HepG2 (cell line): Measurements from ENCODE around the gene SP140L. TPM values are rescaled to one million over a fixed set of nuclear protein-coding genes. Genes with fewer than 3 reads are reported as not detected.

Experiments used
- ATAC-seq: fragments of 200-7000 bp; cut with Tn5 transposase; 3 replicates; pipeline ENCODE4 v1.9.1; 2020; ENCODE audit warnings: mild to moderate bottlenecking, moderate library complexity
- BruUV-seq: library from RNA; stranded (reverse); fragments of 400-500 nt; replicated peaks from 2 replicates; lab custom pipeline; 2021; lab: Mats Ljungman, UMichigan
- CTCF ChIA-PET: fragments of 300-600 bp; formaldehyde crosslinking; extraction: SDS; loops from one replicate; lab custom pipeline; 2021; ENCODE audit warnings: low total read pairs, inconsistent platforms, low intra/inter-chr PET ratio; lab: Yijun Ruan, JAX
- POLR2A ChIA-PET: fragments of 350-600 bp; sonication (Branson Sonifier 250); formaldehyde crosslinking; loops from one replicate; lab custom pipeline; 2020; ENCODE audit warnings: antibody characterized with exemption, inconsistent platforms; lab: Yijun Ruan, JAX
- DNase-seq: peaks from one replicate; pipeline ENCODE4 v3.0.0-alpha.2; 2015; ENCODE audit warnings: low spot score
- FAIRE-seq: peaks from 3 replicates; lab custom pipeline; 2011; peaks lifted over from hg19 to GRCh38; lab: Jason Lieb, UNC
- H2AFZ ChIP-seq: one replicate; pipeline ENCODE4 v1.6.1; 2011; ENCODE audit warnings: low read length, inconsistent platforms
- H3K27ac ChIP-seq: fragments of 300-600 bp; 3 replicates; pipeline ENCODE4 v1.8.0; 2011; ENCODE audit warnings: mixed run types, mild to moderate bottlenecking, mixed read lengths, low read length, inconsistent platforms; ENCODE audit not compliant: insufficient read depth; ENCODE audit errors: extremely low read length
- H3K27me3 ChIP-seq, 2 experiments: fragments of 200-600 bp in 1 of 2; 2 replicates in 1 of 2; 3 replicates in 1 of 2; pipeline versions ENCODE4 v1.6.0 to v1.8.0; 2011; ENCODE audit warnings: low read length in 2 of 2, mild to moderate bottlenecking in 2 of 2, moderate library complexity in 2 of 2, inconsistent platforms in 1 of 2; ENCODE audit not compliant: insufficient read depth in 2 of 2, control insufficient read depth in 1 of 2
- H3K36me3 ChIP-seq, 2 experiments: fragments of 200-600 bp in 1 of 2; replicated peaks in 1 of 2; 2 replicates in 1 of 2; 3 replicates in 1 of 2; pipeline versions ENCODE4 v1.5.1 to v1.8.0; 2011; ENCODE audit warnings: low read length in 2 of 2, inconsistent platforms in 1 of 2; ENCODE audit not compliant: insufficient read depth in 2 of 2, control insufficient read depth in 1 of 2
- H3K4me1 ChIP-seq: 2 replicates; pipeline ENCODE4 v1.5.1; 2012; ENCODE audit warnings: low read length, inconsistent platforms; ENCODE audit not compliant: insufficient read depth
- H3K4me2 ChIP-seq: 2 replicates; pipeline ENCODE4 v1.6.0; 2011; ENCODE audit warnings: low read depth, low read length, inconsistent platforms
- H3K4me3 ChIP-seq, 3 experiments: fragments of 200-600 bp in 1 of 3; sonication (generic), shearing (Covaris generic) in 1 of 3; replicated peaks in 1 of 3; 2 replicates each; pipeline ENCODE4 v1.5.1; 2011 to 2016; ENCODE audit warnings: low read length in 3 of 3, inconsistent platforms in 2 of 3, low read depth in 2 of 3, mild to moderate bottlenecking in 2 of 3, control low read depth in 1 of 3, mixed read lengths in 1 of 3; ENCODE audit not compliant: insufficient read depth in 1 of 3
- H3K79me2 ChIP-seq: one replicate; pipeline ENCODE4 v1.6.1; 2011; ENCODE audit warnings: low read length, inconsistent platforms; ENCODE audit not compliant: insufficient read depth
- H3K9ac ChIP-seq: 2 replicates; pipeline ENCODE4 v1.6.0; 2011; ENCODE audit warnings: mild to moderate bottlenecking, low read depth, low read length, inconsistent platforms; ENCODE audit not compliant: insufficient read depth
- H3K9me3 ChIP-seq: 2 replicates; pipeline ENCODE4 v1.5.1; 2012; ENCODE audit warnings: mild to moderate bottlenecking, low read length
- H4K20me1 ChIP-seq: 2 replicates; pipeline ENCODE4 v1.6.0; 2011; ENCODE audit warnings: inconsistent platforms, mild to moderate bottlenecking, low read length, moderate library complexity; ENCODE audit not compliant: insufficient read depth
- AKNA ChIP-seq: sonication (generic); formaldehyde crosslinking; IDR thresholded peaks from 2 replicates; pipeline ENCODE4 v1.4.0; 2020; ENCODE audit warnings: missing genetic modification reagents, borderline replicate concordance
- HINFP ChIP-seq: sonication (generic); formaldehyde crosslinking; IDR thresholded peaks from 2 replicates; pipeline ENCODE4 v1.4.0; 2020; ENCODE audit warnings: low read depth, mild to moderate bottlenecking, missing genetic modification reagents
- ZNF160 ChIP-seq: sonication (generic); formaldehyde crosslinking; IDR thresholded peaks from 2 replicates; pipeline ENCODE4 v1.8.0; 2022; ENCODE audit warnings: mild to moderate bottlenecking, inconsistent platforms, missing genetic modification reagents
- ZNF207 ChIP-seq: fragments of 450-650 bp; IDR thresholded peaks from 2 replicates; pipeline ENCODE4 v1.6.1; 2016; ENCODE audit warnings: antibody characterized with exemption, borderline replicate concordance
- in situ Hi-C: cut with HindIII; loops from 2 replicates; pipeline ENCODE4 v1.10.0; 2017; ENCODE audit warnings: low pct_unique_long_range_greater_than_20kb; ENCODE audit not compliant: extremely low pct_ligation_motif_present
- intact Hi-C: fragments of 100-400 bp; cut with micrococcal nuclease; formaldehyde crosslinking; loops from one replicate; pipeline ENCODE4 v1.10.0; 2022; ENCODE audit not compliant: unreplicated experiment
- polyA plus RNA-seq, 8 experiments: library from polyadenylated mRNA; depleted of rRNA in 3 of 8; stranded (reverse) in 7 of 8; unstranded in 1 of 8; fragments of >200 nt; fragmentation: Illumina TruSeq in 4 of 8; extraction: Trizol in 4 of 8; gene quantifications; 2 replicates each; pipeline versions ENCODE4 v1.2.1 to v1.2.3, GENCODE V29; 2011 to 2016; ENCODE audit warnings: low read depth in 4 of 8, missing spikeins in 1 of 8, mixed read lengths in 1 of 8; ENCODE audit not compliant: insufficient read depth in 1 of 8
- total RNA-seq, 5 experiments: library from RNA; depleted of rRNA; stranded (reverse); fragments of >200 nt; fragmentation: Illumina TruSeq; extraction: Trizol; gene quantifications; 2 replicates each; pipeline ENCODE4 v1.2.3, GENCODE V29; 2016; ENCODE audit warnings: low read depth in 1 of 5

Gene SP140L
- total and polyA plus RNA-seq, 2 of the 13 experiments (the other 11 are each of a cell fraction or from before 2014, with no cell fraction given), result 10.9 to 17.5 TPM

- intact Hi-C loops, result no loop called here
- POLR2A ChIA-PET, result no interaction called here
- CTCF ChIA-PET, result no interaction called here
- Histone ChIP-seq H2AFZ (no peak overlapping the region), H4K20me1 (no peaks in the 10 kb centered on the region), H3K79me2 (no peaks in the 10 kb centered on the region), H3K27ac (no peak overlapping the region), H3K9ac (no peak overlapping the region), H3K27me3 (no peaks in the 10 kb centered on the region), H3K9me3 (peaks cover 12% of the 10 kb centered on the region; the same call in 1 of the 2 replicates), H3K4me1 (peaks cover 10% of the 10 kb centered on the region), H3K36me3 (no peaks in the 10 kb centered on the region), H3K4me3 (no peak overlapping the region), H3K4me2 (no peak overlapping the region)
- TF ChIP-seq AKNA (CRISPR knock-in tag) (no peak), ZNF160 (CRISPR knock-in tag) (peak; percentile 92), ZNF207 (no peak), HINFP (no peak)
- FAIRE-seq (no peak), DNase-seq (no peak), ATAC-seq (no peak)
- in situ Hi-C loops, result no loop called here
- BruUV-seq, result no TSS peak
Measured at GRCh38 chr2:230429513-230429912, 102.5 kb downstream of the SP140L start.
